Astrocyte (in vitro differentiated cells and primary cell): ENCODE data around the gene MAP4K4. TPM values are rescaled to one million over a fixed set of nuclear protein-coding genes. Genes with fewer than 3 reads are reported as not detected.

ENCODE experiments used
- DNase-seq: peaks from one replicate; pipeline ENCODE4 v3.0.0-alpha.2; 2010; ENCODE audit warnings: low read depth
- FAIRE-seq: peaks from 2 replicates; lab custom pipeline; 2011; peaks lifted over from hg19 to GRCh38; lab: Jason Lieb, UNC
- H2AFZ ChIP-seq: 2 replicates; pipeline ENCODE4 v1.6.0; 2012; ENCODE audit warnings: low read depth, low read length, inconsistent platforms
- H3K27ac ChIP-seq: 2 replicates; pipeline ENCODE4 v1.5.1; 2011; ENCODE audit warnings: low read depth, low read length, inconsistent platforms
- H3K27me3 ChIP-seq: 2 replicates; pipeline ENCODE4 v1.6.0; 2011; ENCODE audit warnings: low read length, inconsistent platforms; ENCODE audit not compliant: insufficient read depth
- H3K36me3 ChIP-seq: 2 replicates; pipeline ENCODE4 v1.5.1; 2011; ENCODE audit warnings: low read length, inconsistent platforms; ENCODE audit not compliant: insufficient read depth
- H3K4me1 ChIP-seq: 2 replicates; pipeline ENCODE4 v1.5.1; 2011; ENCODE audit warnings: low read length, inconsistent platforms; ENCODE audit not compliant: insufficient read depth
- H3K4me2 ChIP-seq: 2 replicates; pipeline ENCODE4 v1.6.0; 2012; ENCODE audit warnings: low read length, inconsistent platforms
- H3K4me3 ChIP-seq: 2 replicates; pipeline ENCODE4 v1.5.1; 2011; ENCODE audit warnings: low read depth, mild to moderate bottlenecking, low read length, inconsistent platforms; ENCODE audit not compliant: insufficient read depth
- H3K79me2 ChIP-seq: 2 replicates; pipeline ENCODE4 v1.6.0; 2012; ENCODE audit warnings: mild to moderate bottlenecking, low read length, inconsistent platforms; ENCODE audit not compliant: insufficient read depth
- H3K9ac ChIP-seq: 2 replicates; pipeline ENCODE4 v1.6.0; 2012; ENCODE audit warnings: mild to moderate bottlenecking, low read length, inconsistent platforms
- H3K9me3 ChIP-seq: 2 replicates; pipeline ENCODE4 v1.5.1; 2012; ENCODE audit warnings: low read depth, mild to moderate bottlenecking, low read length, inconsistent platforms; ENCODE audit not compliant: insufficient read depth
- H4K20me1 ChIP-seq: 2 replicates; pipeline ENCODE4 v1.6.0; 2012; ENCODE audit warnings: low read length, inconsistent platforms; ENCODE audit not compliant: insufficient read depth
- H3K27ac Mint-ChIP-seq: one replicate; pipeline ENCODE4 v1.8.0; 2021; ENCODE audit warnings: mild to moderate bottlenecking, mixed read lengths; ENCODE audit not compliant: unreplicated experiment
- H3K27me3 Mint-ChIP-seq: one replicate; pipeline ENCODE4 v1.8.0; 2021; ENCODE audit warnings: low read depth, mixed read lengths; ENCODE audit not compliant: unreplicated experiment
- H3K36me3 Mint-ChIP-seq: one replicate; pipeline ENCODE4 v1.8.0; 2021; ENCODE audit warnings: low read depth, mixed read lengths; ENCODE audit not compliant: unreplicated experiment
- H3K4me1 Mint-ChIP-seq: one replicate; pipeline ENCODE4 v1.8.0; 2021; ENCODE audit warnings: low read depth, mixed read lengths; ENCODE audit not compliant: unreplicated experiment
- H3K4me3 Mint-ChIP-seq: one replicate; pipeline ENCODE4 v1.8.0; 2021; ENCODE audit warnings: mild to moderate bottlenecking, moderate library complexity, mixed read lengths; ENCODE audit not compliant: unreplicated experiment
- H3K9me3 Mint-ChIP-seq: one replicate; pipeline ENCODE4 v1.8.0; 2021; ENCODE audit warnings: mild to moderate bottlenecking, mixed read lengths; ENCODE audit not compliant: unreplicated experiment
- CTCF ChIP-seq: IDR thresholded peaks from 2 replicates; pipeline ENCODE4 v1.5.1; 2011; ENCODE audit warnings: low read depth, mild to moderate bottlenecking, inconsistent platforms, low read length, moderate library complexity; ENCODE audit not compliant: insufficient read depth
- EZH2 ChIP-seq: IDR thresholded peaks from 2 replicates; pipeline ENCODE4 v1.6.1; 2012; ENCODE audit warnings: mild to moderate bottlenecking, low read length, inconsistent platforms; ENCODE audit not compliant: insufficient read depth
- total RNA-seq: library from RNA; stranded (reverse); gene quantifications from 2 replicates; pipeline ENCODE4 v1.2.1, GENCODE V29; 2021

MAP4K4 gene
- total RNA-seq, 1 donor from 2014 or later, result 231 TPM

DNA sequence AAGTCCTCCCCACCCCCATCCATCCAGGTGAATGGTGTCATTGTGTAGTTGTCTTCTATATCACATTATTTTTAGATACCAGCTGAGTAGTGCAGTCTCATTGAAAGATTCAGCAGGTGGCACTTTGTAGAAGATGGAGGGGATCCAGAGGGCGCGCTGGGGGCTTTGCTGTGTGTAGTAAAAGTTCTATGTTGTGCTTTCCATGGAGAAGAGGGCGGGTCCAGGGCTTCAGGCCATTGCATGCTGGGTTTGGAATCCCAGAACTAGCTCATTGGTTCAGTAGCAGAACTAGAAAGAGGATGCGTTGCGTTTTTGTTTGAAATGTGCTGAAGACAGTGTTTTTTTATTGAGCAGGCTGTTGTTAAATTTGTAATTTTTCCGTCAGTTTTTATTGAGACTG lies 120.0 kb downstream of the MAP4K4 start:
- Histone ChIP-seq H3K4me1 (peaks cover 45% of the 10 kb centered on the region), H2AFZ (no peak overlapping the region), H3K27ac (no peak overlapping the region), H4K20me1 (peaks cover 89% of the 10 kb centered on the region), H3K9ac (no peak overlapping the region), H3K4me2 (no peak overlapping the region), H3K36me3 (no peaks in the 10 kb centered on the region), H3K79me2 (peaks cover 100% of the 10 kb centered on the region), H3K27me3 (no peaks in the 10 kb centered on the region), H3K9me3 (no peaks in the 10 kb centered on the region), H3K4me3 (no peak overlapping the region)
- FAIRE-seq (no peak), DNase-seq (no peak)
- no peak overlapping the region for H3K27ac Mint-ChIP-seq
- H3K9me3 Mint-ChIP-seq, result no peaks in the 10 kb centered on the region
- H3K4me3 Mint-ChIP-seq, result peak overlapping the region; percentile 16
- H3K4me1 Mint-ChIP-seq, result peaks cover 67% of the 10 kb centered on the region
- H3K27me3 Mint-ChIP-seq, result no peaks in the 10 kb centered on the region
- TF ChIP-seq EZH2 (no peak), CTCF (no peak)
- peaks cover 4% of the 10 kb centered on the region for H3K36me3 Mint-ChIP-seq

DNA sequence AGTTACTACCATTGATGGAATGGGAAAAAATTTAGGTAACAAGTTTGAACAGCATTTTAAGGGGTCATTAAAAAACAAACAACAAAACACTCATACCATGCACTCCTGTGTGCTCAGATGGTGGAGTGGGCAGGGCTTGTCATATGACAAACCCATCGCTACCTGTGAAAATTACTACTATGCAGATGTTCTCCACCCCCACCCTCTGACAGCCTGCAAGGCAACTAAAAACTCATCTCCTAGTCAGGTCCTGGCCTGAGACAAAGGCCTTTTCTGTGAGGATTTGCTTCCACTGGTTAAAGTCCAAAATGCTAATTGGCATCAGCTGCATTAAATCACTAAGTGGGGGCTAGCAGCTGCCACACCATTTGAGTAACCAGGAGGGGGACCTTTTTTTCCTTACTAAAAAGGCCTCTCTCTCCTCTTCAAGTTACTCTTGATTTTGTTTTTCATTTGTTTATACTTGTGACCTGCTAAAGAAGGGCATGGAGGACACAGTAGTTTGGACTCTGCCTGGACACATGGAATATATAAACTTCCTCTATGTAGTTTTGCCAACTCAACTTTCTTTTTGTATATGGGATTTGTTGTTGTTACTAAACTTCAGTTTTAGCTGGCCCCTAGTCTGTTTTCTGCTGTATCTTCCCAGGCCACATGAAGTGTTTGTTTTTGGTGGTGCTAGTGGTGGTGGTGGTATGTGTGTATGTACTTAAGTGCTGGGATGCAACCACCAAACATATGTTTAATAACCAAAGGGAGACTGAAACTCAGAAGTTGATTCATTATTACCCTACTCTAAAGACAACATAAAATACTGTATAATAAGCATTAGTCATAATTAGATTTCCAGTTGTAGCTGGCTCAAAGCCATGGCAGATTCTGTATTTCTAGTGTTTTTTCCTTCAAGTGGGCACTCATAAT lies 121.3 kb downstream of the MAP4K4 start:
- Histone ChIP-seq H4K20me1 (peaks cover 93% of the 10 kb centered on the region), H2AFZ (no peak overlapping the region), H3K4me1 (peaks cover 56% of the 10 kb centered on the region), H3K4me3 (no peak overlapping the region), H3K27me3 (no peaks in the 10 kb centered on the region), H3K9ac (peak overlapping the region; percentile 15), H3K79me2 (peaks cover 100% of the 10 kb centered on the region), H3K9me3 (no peaks in the 10 kb centered on the region), H3K36me3 (no peaks in the 10 kb centered on the region), H3K27ac (peak overlapping the region; percentile 53), H3K4me2 (peak overlapping the region; percentile 47)
- H3K4me3 Mint-ChIP-seq, result no peak overlapping the region
- TF ChIP-seq CTCF (no peak), EZH2 (no peak)
- H3K4me1 Mint-ChIP-seq, result peaks cover 78% of the 10 kb centered on the region
- DNase-seq, result peak; percentile 84
- no peak overlapping the region for H3K27ac Mint-ChIP-seq
- no peaks in the 10 kb centered on the region for H3K9me3 Mint-ChIP-seq
- FAIRE-seq, result no peak
- H3K27me3 Mint-ChIP-seq, result no peaks in the 10 kb centered on the region
- peaks cover 4% of the 10 kb centered on the region for H3K36me3 Mint-ChIP-seq

GRCh38 chr2:101820519-101820918 lies 123.0 kb downstream of the MAP4K4 start:
- Histone ChIP-seq H3K27me3 (no peaks in the 10 kb centered on the region), H3K4me2 (peak overlapping the region; percentile 41), H3K4me3 (no peak overlapping the region), H3K27ac (peak overlapping the region; percentile 53), H4K20me1 (peaks cover 76% of the 10 kb centered on the region), H3K79me2 (peaks cover 96% of the 10 kb centered on the region), H3K9ac (peak overlapping the region; percentile 34), H3K36me3 (peaks cover 1% of the 10 kb centered on the region), H3K4me1 (peaks cover 60% of the 10 kb centered on the region), H2AFZ (no peak overlapping the region), H3K9me3 (no peaks in the 10 kb centered on the region)
- no peaks in the 10 kb centered on the region for H3K9me3 Mint-ChIP-seq
- DNase-seq (peak; percentile 86), FAIRE-seq (no peak)
- no peak overlapping the region for H3K4me3 Mint-ChIP-seq
- peaks cover 74% of the 10 kb centered on the region for H3K4me1 Mint-ChIP-seq
- H3K36me3 Mint-ChIP-seq, result peaks cover 4% of the 10 kb centered on the region
- H3K27me3 Mint-ChIP-seq, result no peaks in the 10 kb centered on the region
- TF ChIP-seq CTCF (no peak), EZH2 (no peak)
- H3K27ac Mint-ChIP-seq, result peak overlapping the region; percentile 72
